GM19193 (cell line): ENCODE data around the gene SIX5.

Source experiments
- POLR2A ChIP-seq: IDR thresholded peaks from 4 replicates; pipeline ENCODE4 v1.6.1; 2011; ENCODE audit not compliant: insufficient read depth, insufficient read length; ENCODE audit errors: extremely low read depth

The SIX5 gene

DNA sequence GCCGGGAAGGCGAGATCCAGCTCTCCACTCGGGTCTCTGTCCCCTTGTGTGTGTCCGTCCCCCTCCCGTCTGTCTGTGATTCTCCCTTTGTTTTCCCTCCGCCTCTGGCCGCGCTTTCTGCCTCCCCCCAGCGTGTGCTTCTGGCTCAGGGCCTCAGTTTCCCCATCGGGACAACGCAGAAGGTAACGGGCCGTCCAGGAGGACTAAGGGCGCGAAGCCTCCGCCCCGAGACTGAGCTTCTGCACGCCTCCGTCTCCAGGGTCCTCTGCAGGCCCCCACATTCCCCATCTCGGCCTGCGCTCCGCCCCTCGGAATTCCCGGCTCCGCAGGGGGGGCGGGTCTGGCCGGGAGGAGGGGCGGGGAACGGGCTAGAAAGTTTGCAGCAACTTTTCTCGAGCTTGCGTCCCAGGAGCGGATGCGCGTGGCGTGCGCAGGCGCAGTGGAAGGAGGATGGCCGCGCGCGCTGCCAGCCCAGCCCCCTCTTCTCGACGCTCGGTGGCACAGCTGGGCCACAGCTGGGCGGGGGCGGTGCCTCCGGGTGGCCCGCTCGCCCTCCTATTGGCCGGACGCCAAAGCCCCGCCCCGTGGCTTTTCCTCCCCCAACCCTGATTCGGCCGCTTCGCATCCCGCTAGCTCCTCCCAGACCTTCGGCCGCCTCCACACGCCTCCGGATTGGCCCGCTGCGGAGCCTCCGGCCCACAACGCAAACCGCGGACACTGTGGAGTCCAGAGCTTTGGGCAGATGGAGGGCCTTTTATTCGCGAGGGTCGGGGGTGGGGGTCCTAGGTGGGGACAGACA lies at the start of gene SIX5:
Gene SIX5, minus strand, starts transcription at position 269 of the 799 bp plus-strand sequence. CDS start 408 bp downstream, outside the sequence.
- TF ChIP-seq POLR2A = peak; percentile 63

GRCh38 chr19:45817725-45818301 lies 48.8 kb upstream of the SIX5 start:
- no peak for TF ChIP-seq POLR2A

GRCh38 chr19:45817010-45817724 lies 48.1 kb upstream of the SIX5 start:
- TF ChIP-seq POLR2A = peak; percentile 11

DNA sequence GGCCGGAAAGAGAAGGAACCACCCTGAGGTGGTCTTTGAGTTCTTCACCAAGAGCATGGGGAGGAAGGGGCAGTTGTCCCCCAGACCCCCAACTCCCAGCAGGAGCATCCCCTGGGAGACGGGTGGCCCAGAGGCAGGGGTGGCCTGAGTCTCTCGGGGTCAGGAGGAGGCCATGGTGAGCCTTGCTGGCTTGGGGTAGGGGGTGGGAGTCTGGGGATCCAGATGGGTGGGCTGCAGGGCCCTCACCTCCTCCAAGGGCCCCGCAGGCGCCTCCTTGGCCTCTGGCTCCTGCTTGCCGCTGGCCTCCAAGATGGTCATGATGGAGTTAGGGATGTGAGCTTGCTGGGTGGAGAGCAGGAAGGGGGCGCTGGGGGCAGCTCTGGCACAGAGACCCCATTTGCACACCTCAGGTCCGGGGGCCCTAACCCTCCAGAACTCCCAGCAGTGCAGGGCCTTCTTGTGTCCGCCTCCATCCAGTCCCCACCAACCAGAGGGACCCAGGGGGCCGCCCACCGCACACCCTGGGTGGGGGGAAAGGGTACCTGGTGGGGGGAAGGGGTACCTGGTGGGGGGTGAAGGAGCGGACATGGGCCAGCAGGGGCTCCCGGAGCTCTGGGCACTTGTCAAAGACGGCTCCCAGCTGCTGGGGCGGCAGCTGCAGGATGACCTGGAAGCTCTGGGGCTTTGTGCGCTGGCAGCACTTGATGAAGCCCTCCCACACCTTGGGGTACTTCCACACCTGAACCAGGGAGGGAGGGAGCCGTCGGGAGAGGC lies 47.4 kb upstream of the SIX5 start:
- TF ChIP-seq POLR2A = peak; percentile 27

DNA sequence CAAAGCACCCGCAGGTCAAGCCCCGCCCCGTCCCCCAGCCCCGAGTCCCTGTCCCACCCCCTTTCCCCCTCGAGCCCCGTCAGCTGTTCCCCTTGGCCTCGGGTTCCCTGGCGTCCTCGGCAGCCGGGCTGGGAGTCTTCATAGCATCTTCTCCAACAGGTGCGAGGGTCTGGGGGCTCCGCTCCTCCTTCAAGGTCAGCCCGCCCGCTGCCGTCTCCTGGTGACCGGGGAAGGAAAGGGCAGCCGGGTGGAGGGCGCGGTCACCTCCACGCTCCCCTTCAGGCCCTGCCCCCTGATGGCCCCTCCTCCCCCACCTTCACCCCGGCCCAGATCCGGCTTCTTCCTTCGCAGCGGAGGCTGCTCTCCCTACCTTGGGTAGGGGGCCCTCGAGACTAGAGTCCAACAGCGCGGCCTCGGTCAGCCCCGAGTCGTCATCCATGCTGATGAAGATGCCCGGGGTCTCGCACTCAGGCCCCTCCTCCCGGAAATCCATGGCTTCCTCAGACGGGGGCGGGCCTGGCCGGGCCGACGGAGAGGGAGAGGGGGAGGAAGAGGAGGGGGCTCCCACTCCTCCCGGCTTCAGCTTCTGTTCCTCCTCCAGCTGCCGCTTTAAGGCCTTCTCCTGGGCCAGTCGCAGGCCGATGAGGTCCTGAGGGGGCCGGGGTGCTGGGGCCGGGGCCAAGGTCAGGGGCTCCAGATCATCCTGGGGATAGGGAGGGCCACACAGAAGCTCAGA lies 46.6 kb upstream of the SIX5 start:
- no peak for TF ChIP-seq POLR2A

GRCh38 chr19:45814851-45815480 lies 45.9 kb upstream of the SIX5 start, which contains the start of gene RSPH6A:
RSPH6A (minus strand) TSS chr19:45815308; CDS start chr19:45815176, 132 bp downstream.
- TF ChIP-seq POLR2A = no peak

GRCh38 chr19:45814166-45814780 lies 45.2 kb upstream of the SIX5 start:
- TF ChIP-seq POLR2A = no peak

- TF ChIP-seq POLR2A = no peak
Measured at GRCh38 chr19:45812297-45812696, 43.2 kb upstream of the SIX5 start.

- no peak for TF ChIP-seq POLR2A
Measured at GRCh38 chr19:45809643-45810159, 40.6 kb upstream of the SIX5 start.

DNA sequence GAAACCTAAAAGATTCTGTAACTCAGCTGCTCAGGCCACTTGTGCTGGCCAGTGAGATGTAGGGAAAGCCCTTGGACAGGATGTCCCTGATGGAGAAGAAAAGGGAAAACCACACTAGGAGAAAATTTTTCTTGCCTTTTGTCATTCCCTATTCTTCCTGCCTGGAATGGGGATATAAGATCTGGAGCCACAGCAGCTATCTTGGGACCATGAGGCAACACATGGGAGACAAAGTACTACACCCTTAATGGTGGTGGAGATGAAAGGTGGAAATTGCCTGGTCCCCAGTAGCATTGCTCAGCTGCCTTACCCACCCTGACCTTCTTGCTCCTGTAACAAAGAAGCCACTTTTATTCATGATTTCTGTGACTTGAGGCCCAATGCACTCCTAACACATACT lies 36.7 kb upstream of the SIX5 start:
- TF ChIP-seq POLR2A = no peak

DNA sequence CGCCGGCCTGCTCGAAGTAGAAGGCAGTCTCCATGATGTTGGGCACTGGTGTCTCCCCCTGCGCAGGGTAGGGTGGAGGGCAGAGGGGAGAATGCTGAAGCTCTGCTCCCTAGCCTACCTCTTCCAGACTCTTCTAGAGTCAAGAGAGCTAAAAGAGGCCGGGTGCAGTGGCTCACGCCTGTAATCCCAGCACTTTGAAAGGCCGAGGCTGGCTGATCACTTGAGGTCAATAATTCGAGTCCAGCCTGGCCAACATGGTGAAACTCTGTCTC lies 35.8 kb upstream of the SIX5 start:
- TF ChIP-seq POLR2A = no peak

- TF ChIP-seq POLR2A = no peak
Measured at GRCh38 chr19:45804140-45804958, 35.3 kb upstream of the SIX5 start.
